Measurements from ENCODE around the gene DCDC2.
"Not testable (repeated sequence)": the region's sequence is repeated elsewhere in the genome, so short reads cannot be mapped to it uniquely, and the experiment has no call there.

The DCDC2 gene

GRCh38 chr6:24147511-24148153 lies 210.2 kb downstream of the DCDC2 start:
- no peak for DNase-seq (ENCODE audit: low read depth)

- no peak for DNase-seq (ENCODE audit: low read depth)
These were observed 211.0 kb downstream of the DCDC2 start for GRCh38 chr6:24146871-24147270.

GRCh38 chr6:24145690-24146131 lies 212.1 kb downstream of the DCDC2 start:
- DNase-seq (ENCODE audit: low read depth): no peak

GRCh38 chr6:24142733-24143132 lies 215.1 kb downstream of the DCDC2 start:
- not testable (repeated sequence) for DNase-seq (ENCODE audit: low read depth)

- DNase-seq (ENCODE audit: low read depth): no peak
These were observed 217.3 kb downstream of the DCDC2 start for GRCh38 chr6:24140591-24140990.

GRCh38 chr6:24139639-24140038 lies 218.2 kb downstream of the DCDC2 start:
- no peak for DNase-seq (ENCODE audit: low read depth)

GRCh38 chr6:24139080-24139479 lies 218.8 kb downstream of the DCDC2 start:
- DNase-seq (ENCODE audit: low read depth): no peak

- no peak for DNase-seq (ENCODE audit: low read depth)
These were observed 226.1 kb downstream of the DCDC2 start for GRCh38 chr6:24131751-24132150.

- DNase-seq (ENCODE audit: low read depth): no peak
These were observed 230.5 kb downstream of the DCDC2 start for GRCh38 chr6:24127316-24127715.

- DNase-seq (ENCODE audit: low read depth): peak; percentile 59
These were observed 231.2 kb downstream of the DCDC2 start for GRCh38 chr6:24126586-24127192.

- DNase-seq (ENCODE audit: low read depth): no peak
These were observed 231.9 kb downstream of the DCDC2 start, which contains the start of gene NRSN1 for GRCh38 chr6:24125980-24126379. Gene NRSN1, plus strand, starts transcription at chr6:24126215. Its CDS starts 8,113 bp downstream, at chr6:24134328.

GRCh38 chr6:24122139-24122538 lies 235.7 kb downstream of the DCDC2 start:
- DNase-seq (ENCODE audit: low read depth): no peak
